Choroid plexus epithelial cell (primary cell): ENCODE results near the gene OXT.
A peak's percentile ranks its signal among the peaks of the same experiment; 100 is the strongest.

Experiments used
- DNase-seq: peaks from one replicate; pipeline ENCODE4 v3.0.0-alpha.2; 2010; ENCODE audit warnings: low read depth
- H3K4me3 ChIP-seq: 2 replicates; pipeline ENCODE4 v1.5.1; 2011; ENCODE audit warnings: low read depth, mild to moderate bottlenecking, control low read depth, low read length, moderate library complexity
- TF ChIP-seq, protein P1 (sequence below): conservative IDR thresholded peaks from 2 replicates; pipeline ENCODE4 v1.5.1; 2011; ENCODE audit warnings: low read depth, mild to moderate bottlenecking, control low read depth, inconsistent platforms, low read length, moderate library complexity

The OXT gene

DNA sequence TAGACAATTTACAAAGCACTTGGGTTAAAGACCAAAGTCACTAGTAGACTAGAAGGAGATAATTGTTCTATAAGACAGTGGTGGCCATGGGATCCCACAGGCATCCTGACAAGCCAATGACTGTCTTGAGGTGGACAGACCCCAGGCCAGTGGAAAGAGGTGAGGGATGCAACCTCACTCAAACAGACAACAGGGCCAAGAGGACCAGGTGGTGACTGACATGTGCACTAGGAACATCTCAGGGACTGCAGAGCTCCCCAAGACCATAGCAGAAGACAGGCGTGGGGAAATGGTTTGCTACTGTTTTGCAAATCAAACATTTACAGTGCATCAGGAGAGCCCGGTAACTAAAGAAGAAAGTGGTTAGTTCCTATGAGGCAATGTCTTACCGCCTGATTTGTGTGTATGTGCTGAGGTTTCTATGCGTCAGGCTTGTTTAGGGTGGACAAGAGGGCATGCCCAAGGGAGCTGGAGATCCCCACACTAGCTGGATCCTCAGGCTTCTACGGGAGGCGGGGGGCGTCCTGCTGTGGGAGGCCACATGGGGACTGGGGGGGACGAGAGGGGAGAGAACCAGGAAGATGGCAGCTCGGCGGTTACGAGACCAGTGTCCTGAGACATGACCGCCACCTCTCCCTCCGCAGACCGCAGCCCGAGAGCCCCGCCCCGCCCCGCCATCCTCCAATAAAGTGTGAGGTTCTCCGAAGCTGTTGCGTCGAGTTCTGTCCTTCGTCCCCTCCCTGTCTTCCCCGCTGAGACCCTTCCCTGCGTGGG is 26.2 kb upstream of the OXT start:
- TF ChIP-seq, protein P1, sequence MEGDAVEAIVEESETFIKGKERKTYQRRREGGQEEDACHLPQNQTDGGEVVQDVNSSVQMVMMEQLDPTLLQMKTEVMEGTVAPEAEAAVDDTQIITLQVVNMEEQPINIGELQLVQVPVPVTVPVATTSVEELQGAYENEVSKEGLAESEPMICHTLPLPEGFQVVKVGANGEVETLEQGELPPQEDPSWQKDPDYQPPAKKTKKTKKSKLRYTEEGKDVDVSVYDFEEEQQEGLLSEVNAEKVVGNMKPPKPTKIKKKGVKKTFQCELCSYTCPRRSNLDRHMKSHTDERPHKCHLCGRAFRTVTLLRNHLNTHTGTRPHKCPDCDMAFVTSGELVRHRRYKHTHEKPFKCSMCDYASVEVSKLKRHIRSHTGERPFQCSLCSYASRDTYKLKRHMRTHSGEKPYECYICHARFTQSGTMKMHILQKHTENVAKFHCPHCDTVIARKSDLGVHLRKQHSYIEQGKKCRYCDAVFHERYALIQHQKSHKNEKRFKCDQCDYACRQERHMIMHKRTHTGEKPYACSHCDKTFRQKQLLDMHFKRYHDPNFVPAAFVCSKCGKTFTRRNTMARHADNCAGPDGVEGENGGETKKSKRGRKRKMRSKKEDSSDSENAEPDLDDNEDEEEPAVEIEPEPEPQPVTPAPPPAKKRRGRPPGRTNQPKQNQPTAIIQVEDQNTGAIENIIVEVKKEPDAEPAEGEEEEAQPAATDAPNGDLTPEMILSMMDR, result no peak
- peak; percentile 95 for DNase-seq
- H3K4me3 ChIP-seq, result peak overlapping the region; percentile 85

DNA sequence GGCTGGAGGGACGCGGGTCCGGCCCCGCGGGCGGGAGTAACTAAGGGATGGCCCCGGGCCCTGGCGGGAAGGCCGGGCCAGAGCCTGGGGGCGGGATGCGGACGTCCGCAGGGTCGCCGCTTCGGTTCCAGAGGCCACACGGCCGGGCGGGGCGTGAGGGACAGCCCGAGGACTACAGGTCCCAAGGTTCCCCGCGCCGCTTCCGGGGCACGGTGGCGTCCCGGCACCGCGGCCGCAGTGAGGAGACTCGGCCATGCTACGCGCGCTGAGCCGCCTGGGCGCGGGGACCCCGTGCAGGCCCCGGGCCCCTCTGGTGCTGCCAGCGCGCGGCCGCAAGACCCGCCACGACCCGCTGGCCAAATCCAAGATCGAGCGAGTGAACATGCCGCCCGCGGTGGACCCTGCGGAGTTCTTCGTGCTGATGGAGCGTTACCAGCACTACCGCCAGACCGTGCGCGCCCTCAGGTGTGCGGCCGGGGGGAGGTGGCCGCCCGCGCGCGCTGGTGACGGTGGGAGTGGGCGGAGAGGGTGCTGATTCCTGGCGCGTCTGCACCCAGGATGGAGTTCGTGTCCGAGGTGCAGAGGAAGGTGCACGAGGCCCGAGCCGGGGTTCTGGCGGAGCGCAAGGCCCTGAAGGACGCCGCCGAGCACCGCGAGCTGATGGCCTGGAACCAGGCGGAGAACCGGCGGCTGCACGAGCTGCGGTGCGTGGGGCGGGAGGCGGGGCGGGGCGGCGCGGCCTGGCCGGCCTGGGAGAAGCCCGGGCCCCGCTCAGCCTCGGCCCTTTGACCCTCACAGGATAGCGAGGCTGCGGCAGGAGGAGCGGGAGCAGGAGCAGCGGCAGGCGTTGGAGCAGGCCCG is 25.4 kb upstream of the OXT start, which contains the start of gene MRPS26:
Gene MRPS26 (plus strand): TSS at position 237 of the 861 bp plus-strand sequence. CDS start 17 bp downstream, at position 254.
- peak; percentile 83 for DNase-seq
- H3K4me3 ChIP-seq, result peak within 1 kb of the TSS; percentile 85
- TF ChIP-seq, protein P1, result no peak

DNA sequence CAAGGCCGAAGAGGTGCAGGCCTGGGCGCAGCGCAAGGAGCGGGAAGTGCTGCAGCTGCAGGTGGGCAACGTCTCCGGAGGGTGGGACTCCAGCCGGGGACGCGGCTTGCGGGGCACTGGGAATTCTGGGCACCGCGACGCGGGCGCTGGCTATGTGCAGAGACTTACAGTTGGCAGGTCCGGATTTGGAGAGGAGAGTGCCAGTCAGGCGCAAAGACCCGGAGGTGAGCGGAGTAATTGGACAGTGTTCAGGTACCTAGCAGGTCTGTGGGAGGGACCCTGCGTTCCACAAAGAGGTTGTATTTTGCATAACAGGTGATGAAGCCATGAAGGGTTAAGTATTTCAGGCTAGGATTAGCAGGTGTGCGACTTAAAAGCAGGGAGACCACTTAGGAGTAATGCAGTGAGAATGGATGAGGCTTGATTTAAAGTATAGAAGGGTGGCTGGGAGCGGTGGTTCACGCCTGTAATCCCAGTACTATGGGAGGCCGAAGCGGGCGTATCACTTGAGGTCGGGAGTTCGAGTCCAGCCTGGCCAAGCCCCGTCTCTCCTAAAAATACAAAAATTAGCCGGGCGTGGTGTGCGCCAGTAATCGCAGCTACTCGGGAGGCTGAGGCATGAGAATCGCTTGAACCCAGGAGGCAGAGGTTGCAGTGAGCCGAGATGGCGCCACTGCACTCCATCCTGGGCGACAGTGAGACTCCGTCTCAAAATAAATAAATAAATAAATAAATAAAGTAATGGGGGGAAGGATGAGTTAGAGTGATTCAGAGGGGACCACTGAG is 24.6 kb upstream of the OXT start:
- peak overlapping the region; percentile 85 for H3K4me3 ChIP-seq
- TF ChIP-seq, protein P1, result no peak
- peak; percentile 21 for DNase-seq

DNA sequence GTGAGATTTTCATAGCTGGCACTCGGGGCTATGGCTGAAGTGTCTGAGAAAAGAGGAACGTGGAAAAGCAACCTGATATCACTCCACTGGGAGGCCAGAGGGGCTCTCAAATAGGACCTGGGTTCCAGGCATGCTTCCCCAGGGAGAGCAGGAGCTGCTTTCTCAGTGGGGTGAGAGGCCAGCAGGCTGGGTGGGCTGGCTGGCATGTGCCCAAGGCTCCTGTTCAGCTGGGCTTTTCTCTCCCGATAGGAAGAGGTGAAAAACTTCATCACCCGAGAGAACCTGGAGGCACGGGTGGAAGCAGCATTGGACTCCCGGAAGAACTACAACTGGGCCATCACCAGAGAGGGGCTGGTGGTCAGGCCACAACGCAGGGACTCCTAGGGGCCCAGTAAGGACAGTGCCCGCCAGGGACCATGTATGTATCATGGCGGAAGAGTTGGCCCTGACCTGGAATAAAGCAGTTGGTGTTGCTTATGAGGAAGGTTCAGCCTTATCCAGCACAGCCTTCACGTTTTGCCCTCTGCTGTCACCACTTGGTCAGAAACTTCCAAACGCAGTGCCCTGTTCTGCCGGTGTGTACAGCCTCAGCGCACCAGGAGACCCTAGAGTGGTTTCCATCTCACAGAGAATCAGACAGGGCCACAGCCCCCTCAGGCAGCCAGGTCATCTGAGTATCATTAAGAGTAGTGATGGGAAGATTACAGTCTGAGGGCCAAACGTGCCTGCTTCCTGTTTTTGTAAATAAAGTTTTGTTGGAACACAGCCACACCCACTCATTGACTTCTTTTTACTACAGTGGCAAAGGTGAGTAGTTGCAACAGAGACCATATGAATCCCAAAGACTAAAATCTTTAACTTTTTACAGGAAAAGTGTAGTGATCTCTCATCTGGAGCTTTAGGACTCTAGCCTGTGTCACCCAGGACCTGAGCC is 23.7 kb upstream of the OXT start:
- DNase-seq, result no peak
- H3K4me3 ChIP-seq, result no peak overlapping the region
- TF ChIP-seq, protein P1, result no peak

DNA sequence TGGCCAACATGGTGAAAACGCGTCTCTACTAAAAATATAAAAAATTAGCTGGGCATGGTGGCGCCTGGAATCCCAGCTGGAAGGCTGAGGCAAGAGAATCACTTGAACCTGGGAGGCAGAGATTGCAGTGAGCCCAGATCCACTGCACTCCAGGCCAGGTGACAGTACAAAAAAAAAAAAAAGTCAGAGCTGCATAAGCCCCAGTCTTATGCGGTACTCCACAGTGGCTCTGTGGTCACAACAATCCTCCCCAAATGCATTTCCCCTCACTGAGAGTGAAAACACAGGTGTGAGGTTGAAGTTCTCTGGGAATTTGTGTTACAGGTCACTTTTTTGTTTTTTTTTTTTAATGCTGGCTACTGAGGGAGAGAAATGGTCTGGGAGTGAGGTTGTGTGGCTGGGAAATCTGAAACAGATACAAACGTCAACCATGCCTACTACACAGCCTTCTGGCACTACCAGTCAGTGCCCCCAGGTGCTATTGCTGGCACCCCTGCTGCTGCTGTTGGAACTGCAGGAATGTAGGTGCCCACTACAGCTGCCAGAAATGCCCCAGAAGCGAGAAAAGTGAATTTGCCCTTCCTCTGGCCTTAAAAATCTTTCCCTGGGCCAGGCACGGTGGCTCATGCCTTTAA is 19.9 kb upstream of the OXT start:
- TF ChIP-seq, protein P1, result no peak
- no peak for DNase-seq
- H3K4me3 ChIP-seq, result no peak overlapping the region
